CD14-positive monocyte (primary cell): ENCODE data around the gene DUSP28. TPM values are rescaled to one million over a fixed set of nuclear protein-coding genes. Genes with fewer than 3 reads are reported as not detected.

Experiments
- DNase-seq, 3 donors: peaks; one replicate each; pipeline ENCODE4 v3.0.0-alpha.2; 2011 to 2022
- H2AFZ ChIP-seq: 2 replicates; pipeline ENCODE4 v1.6.0; 2012; ENCODE audit warnings: mild to moderate bottlenecking, low read depth, low read length, inconsistent platforms; ENCODE audit not compliant: insufficient read depth, poor library complexity, severe bottlenecking
- H3K27ac ChIP-seq, 2 donors: 1 replicate in 1 of 2; 2 replicates in 1 of 2; pipeline ENCODE4 v1.5.1; 2012 to 2013; ENCODE audit warnings: low read length in 2 of 2, control low read depth in 1 of 2, inconsistent platforms in 1 of 2, low read depth in 1 of 2, mild to moderate bottlenecking in 1 of 2
- H3K27me3 ChIP-seq, 2 donors: one replicate each; pipeline versions ENCODE4 v1.6.0 to v1.6.1; 2011 to 2013; ENCODE audit warnings: low read length in 2 of 2; ENCODE audit not compliant: control insufficient read depth in 2 of 2, insufficient read depth in 2 of 2
- H3K36me3 ChIP-seq, 2 donors: replicated peaks in 1 of 2; 1 replicate in 1 of 2; 2 replicates in 1 of 2; pipeline versions ENCODE4 v1.5.1 to v1.6.1; 2012 to 2013; ENCODE audit warnings: low read length in 2 of 2, control low read depth in 1 of 2, inconsistent platforms in 1 of 2, mild to moderate bottlenecking in 1 of 2; ENCODE audit not compliant: insufficient read depth in 2 of 2, control insufficient read depth in 1 of 2
- H3K4me1 ChIP-seq, 2 donors: 1 replicate in 1 of 2; 2 replicates in 1 of 2; pipeline versions ENCODE4 v1.5.1 to v1.6.1; 2012 to 2013; ENCODE audit warnings: low read length in 2 of 2, control low read depth in 1 of 2, inconsistent platforms in 1 of 2, mild to moderate bottlenecking in 1 of 2, moderate library complexity in 1 of 2; ENCODE audit not compliant: insufficient read depth in 2 of 2, control insufficient read depth in 1 of 2
- H3K4me2 ChIP-seq: replicated peaks from 2 replicates; pipeline ENCODE3; 2012; ENCODE audit warnings: low read length, moderate library complexity, mild to moderate bottlenecking; ENCODE audit not compliant: poor library complexity, severe bottlenecking; ENCODE audit errors: extremely low read depth
- H3K4me3 ChIP-seq, 3 experiments: fragments of 200-600 bp in 1 of 3; sonication (generic) in 1 of 3; replicated peaks in 1 of 3; 1 replicate in 2 of 3; 2 replicates in 1 of 3; pipeline ENCODE4 v1.5.1; 2011 to 2013; ENCODE audit warnings: low read length in 3 of 3, mild to moderate bottlenecking in 3 of 3, control low read depth in 2 of 3, low read depth in 2 of 3, inconsistent platforms in 1 of 3, moderate library complexity in 1 of 3
- H3K79me2 ChIP-seq: 2 replicates; pipeline ENCODE4 v1.6.0; 2012; ENCODE audit warnings: mild to moderate bottlenecking, control low read depth, inconsistent platforms, low read length, moderate library complexity; ENCODE audit not compliant: insufficient read depth
- H3K9ac ChIP-seq: 2 replicates; pipeline ENCODE4 v1.6.0; 2017; ENCODE audit warnings: low read length, mild to moderate bottlenecking; ENCODE audit not compliant: insufficient read depth, poor library complexity, severe bottlenecking
- H3K9me3 ChIP-seq, 2 donors: replicated peaks in 1 of 2; 1 replicate in 1 of 2; 2 replicates in 1 of 2; pipeline versions ENCODE4 v1.5.1 to v1.6.1; 2012 to 2013; ENCODE audit warnings: low read length in 2 of 2, control low read depth in 1 of 2; ENCODE audit not compliant: control insufficient read depth in 1 of 2, insufficient read depth in 1 of 2
- H4K20me1 ChIP-seq: 2 replicates; pipeline ENCODE4 v1.6.0; 2012; ENCODE audit warnings: mild to moderate bottlenecking, low read length, control low read depth, moderate library complexity; ENCODE audit not compliant: insufficient read depth
- H3K27ac Mint-ChIP-seq, 7 donors: one replicate each; pipeline ENCODE4 v1.8.0; 2020; ENCODE audit warnings: mild to moderate bottlenecking in 7 of 7, mixed read lengths in 7 of 7, moderate library complexity in 6 of 7, inconsistent platforms in 2 of 7
- H3K27me3 Mint-ChIP-seq, 3 donors: one replicate each; pipeline ENCODE4 v1.8.0; 2021 to 2022; ENCODE audit warnings: low read depth in 3 of 3, mild to moderate bottlenecking in 3 of 3, mixed read lengths in 3 of 3, moderate library complexity in 3 of 3, inconsistent platforms in 1 of 3
- H3K36me3 Mint-ChIP-seq, 2 donors: one replicate each; pipeline ENCODE4 v1.8.0; 2020; ENCODE audit warnings: mixed read lengths in 2 of 2, inconsistent platforms in 1 of 2, mild to moderate bottlenecking in 1 of 2
- H3K4me1 Mint-ChIP-seq: one replicate; pipeline ENCODE4 v1.8.0; 2020; ENCODE audit warnings: mild to moderate bottlenecking, mixed read lengths
- H3K4me3 Mint-ChIP-seq, 2 donors: one replicate each; pipeline ENCODE4 v1.8.0; 2020; ENCODE audit warnings: mild to moderate bottlenecking in 2 of 2, mixed read lengths in 2 of 2, moderate library complexity in 1 of 2
- H3K9me3 Mint-ChIP-seq, 7 donors: one replicate each; pipeline ENCODE4 v1.8.0; 2020 to 2022; ENCODE audit warnings: mixed read lengths in 7 of 7, mild to moderate bottlenecking in 6 of 7, moderate library complexity in 6 of 7, inconsistent platforms in 2 of 7
- WGBS: methylation state at CpG from one replicate; pipeline ENCODE4 v1.1.5; 2013; ENCODE audit warnings: missing lambda C conversion rate; ENCODE audit not compliant: insufficient coverage; 5-methylcytosine and 5-hydroxymethylcytosine counted together
- intact Hi-C, 2 donors: fragments of 100-400 bp; cut with micrococcal nuclease; formaldehyde crosslinking; loops; one replicate each; pipeline versions ENCODE4 v1.15.0 to v1.15.1; 2023
- polyA plus RNA-seq, 3 donors: library from polyadenylated mRNA; depleted of rRNA in 1 of 3; unstranded in 2 of 3; stranded (reverse) in 1 of 3; fragments of 300-500 nt in 2 of 3; fragments of >200 nt in 1 of 3; fragmentation: Illumina TruSeq in 2 of 3; gene quantifications; 1 replicate in 2 of 3; 2 replicates in 1 of 3; pipeline ENCODE4 v1.2.3, GENCODE V29; 2012 to 2021
- TF ChIP-seq, protein P1 (sequence below): fragments of 200-600 bp; IDR thresholded peaks from one replicate; pipeline ENCODE4 v1.8.0; 2022; ENCODE audit warnings: antibody characterized with exemption, mild to moderate bottlenecking

DUSP28 gene
- polyA plus RNA-seq, 3 donors, result 10.8 to 17.7 (median 17.1) TPM

DNA sequence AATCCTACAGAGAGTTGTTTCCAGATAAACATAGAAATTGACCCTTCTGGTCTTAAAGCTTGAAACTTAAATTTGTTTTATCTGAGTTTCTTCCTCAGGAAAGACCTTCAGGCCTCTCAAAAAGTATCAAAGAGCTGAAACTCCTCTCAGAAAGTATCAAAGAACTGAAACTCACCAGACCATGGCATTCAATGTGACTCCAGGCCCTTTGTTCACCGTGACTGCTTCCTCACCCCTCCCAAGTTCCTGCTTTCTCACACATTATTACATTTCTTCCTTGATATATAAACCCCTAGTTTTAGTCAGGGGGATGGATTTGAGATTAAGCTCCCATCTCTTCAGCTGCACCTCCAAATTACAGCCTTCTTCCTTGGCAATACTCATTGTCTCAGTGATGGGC, 8.3 kb upstream of the DUSP28 start:
- Histone ChIP-seq H3K27me3 (no peaks in the 10 kb centered on the region), H3K4me2 (no peak overlapping the region), H3K9me3 (peaks cover 3 to 5% of the 10 kb centered on the region in 2 donors), H3K27ac (peak overlapping the region in 1 of 2 donors; percentile 4), H3K4me1 (peaks cover under 1 to 5% of the 10 kb centered on the region in 2 donors), H4K20me1 (peaks cover 22% of the 10 kb centered on the region), H3K9ac (no peak overlapping the region), H3K4me3 (no peak overlapping the region), H3K36me3 (peaks cover 22 to 56% of the 10 kb centered on the region in 2 donors), H2AFZ (no peak overlapping the region), H3K79me2 (peaks cover 34% of the 10 kb centered on the region)
- Mint-ChIP-seq H3K4me1 (peaks cover 7% of the 10 kb centered on the region), H3K27me3 (peaks cover 0 to 2% (median 0%) of the 10 kb centered on the region in 3 donors), H3K36me3 (peaks cover 46 to 71% of the 10 kb centered on the region in 2 donors), H3K9me3 (peaks cover 6 to 16% (median 13%) of the 10 kb centered on the region in 7 donors), H3K4me3 (no peak overlapping the region), H3K27ac (peak overlapping the region in 1 of 7 donors; percentile 69)
- intact Hi-C loops, result no loop called here
- TF ChIP-seq, protein P1, sequence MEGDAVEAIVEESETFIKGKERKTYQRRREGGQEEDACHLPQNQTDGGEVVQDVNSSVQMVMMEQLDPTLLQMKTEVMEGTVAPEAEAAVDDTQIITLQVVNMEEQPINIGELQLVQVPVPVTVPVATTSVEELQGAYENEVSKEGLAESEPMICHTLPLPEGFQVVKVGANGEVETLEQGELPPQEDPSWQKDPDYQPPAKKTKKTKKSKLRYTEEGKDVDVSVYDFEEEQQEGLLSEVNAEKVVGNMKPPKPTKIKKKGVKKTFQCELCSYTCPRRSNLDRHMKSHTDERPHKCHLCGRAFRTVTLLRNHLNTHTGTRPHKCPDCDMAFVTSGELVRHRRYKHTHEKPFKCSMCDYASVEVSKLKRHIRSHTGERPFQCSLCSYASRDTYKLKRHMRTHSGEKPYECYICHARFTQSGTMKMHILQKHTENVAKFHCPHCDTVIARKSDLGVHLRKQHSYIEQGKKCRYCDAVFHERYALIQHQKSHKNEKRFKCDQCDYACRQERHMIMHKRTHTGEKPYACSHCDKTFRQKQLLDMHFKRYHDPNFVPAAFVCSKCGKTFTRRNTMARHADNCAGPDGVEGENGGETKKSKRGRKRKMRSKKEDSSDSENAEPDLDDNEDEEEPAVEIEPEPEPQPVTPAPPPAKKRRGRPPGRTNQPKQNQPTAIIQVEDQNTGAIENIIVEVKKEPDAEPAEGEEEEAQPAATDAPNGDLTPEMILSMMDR, result no peak
- no peak for DNase-seq
- no CpG with 5 or more reads among the region's 1 CpG for WGBS

- peaks cover 56% of the 10 kb centered on the region for H3K79me2 ChIP-seq
- Mint-ChIP-seq H3K9me3 (peaks cover 7 to 13% (median 9%) of the 10 kb centered on the region in 7 donors), H3K27ac (no peak overlapping the region), H3K27me3 (peaks cover 0 to 7% (median 4%) of the 10 kb centered on the region in 3 donors), H3K4me1 (peaks cover 20% of the 10 kb centered on the region), H3K36me3 (peaks cover 50 to 66% of the 10 kb centered on the region in 2 donors), H3K4me3 (no peak overlapping the region)
- H4K20me1 ChIP-seq, result peaks cover 44% of the 10 kb centered on the region
- no peak for DNase-seq
- no peak overlapping the region for H2AFZ ChIP-seq
- TF ChIP-seq, protein P1, result no peak
- intact Hi-C loops, result no loop called here
- WGBS, result 100% methylated on average over 6 of the region's 7 CpGs
- peaks cover 22 to 27% of the 10 kb centered on the region in 2 donors for H3K4me1 ChIP-seq
- H3K9me3 ChIP-seq, result peaks cover 3 to 5% of the 10 kb centered on the region in 2 donors
- no peak overlapping the region for H3K27ac ChIP-seq
- H3K36me3 ChIP-seq, result peaks cover 22 to 56% of the 10 kb centered on the region in 2 donors
- no peaks in the 10 kb centered on the region for H3K27me3 ChIP-seq
- H3K4me2 ChIP-seq, result no peak overlapping the region
- no peak overlapping the region for H3K9ac ChIP-seq
- no peak overlapping the region for H3K4me3 ChIP-seq
Observed at GRCh38 chr2:240553956-240554480, 6.1 kb upstream of the DUSP28 start.
